Activated CD4-positive, CD25-positive, alpha-beta regulatory T cell (primary cell): ENCODE results near the gene ECHDC1.
A peak's percentile ranks its signal among the peaks of the same experiment; 100 is the strongest.
"Not testable (repeated sequence)": the region's sequence is repeated elsewhere in the genome, so short reads cannot be mapped to it uniquely, and the experiment has no call there.

Source experiments
- DNase-seq, 4 experiments: peaks; one replicate each; lab custom pipeline; 2025; lab: John Stamatoyannopoulos, UW

The ECHDC1 gene, protein sequence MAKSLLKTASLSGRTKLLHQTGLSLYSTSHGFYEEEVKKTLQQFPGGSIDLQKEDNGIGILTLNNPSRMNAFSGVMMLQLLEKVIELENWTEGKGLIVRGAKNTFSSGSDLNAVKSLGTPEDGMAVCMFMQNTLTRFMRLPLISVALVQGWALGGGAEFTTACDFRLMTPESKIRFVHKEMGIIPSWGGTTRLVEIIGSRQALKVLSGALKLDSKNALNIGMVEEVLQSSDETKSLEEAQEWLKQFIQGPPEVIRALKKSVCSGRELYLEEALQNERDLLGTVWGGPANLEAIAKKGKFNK

DNA sequence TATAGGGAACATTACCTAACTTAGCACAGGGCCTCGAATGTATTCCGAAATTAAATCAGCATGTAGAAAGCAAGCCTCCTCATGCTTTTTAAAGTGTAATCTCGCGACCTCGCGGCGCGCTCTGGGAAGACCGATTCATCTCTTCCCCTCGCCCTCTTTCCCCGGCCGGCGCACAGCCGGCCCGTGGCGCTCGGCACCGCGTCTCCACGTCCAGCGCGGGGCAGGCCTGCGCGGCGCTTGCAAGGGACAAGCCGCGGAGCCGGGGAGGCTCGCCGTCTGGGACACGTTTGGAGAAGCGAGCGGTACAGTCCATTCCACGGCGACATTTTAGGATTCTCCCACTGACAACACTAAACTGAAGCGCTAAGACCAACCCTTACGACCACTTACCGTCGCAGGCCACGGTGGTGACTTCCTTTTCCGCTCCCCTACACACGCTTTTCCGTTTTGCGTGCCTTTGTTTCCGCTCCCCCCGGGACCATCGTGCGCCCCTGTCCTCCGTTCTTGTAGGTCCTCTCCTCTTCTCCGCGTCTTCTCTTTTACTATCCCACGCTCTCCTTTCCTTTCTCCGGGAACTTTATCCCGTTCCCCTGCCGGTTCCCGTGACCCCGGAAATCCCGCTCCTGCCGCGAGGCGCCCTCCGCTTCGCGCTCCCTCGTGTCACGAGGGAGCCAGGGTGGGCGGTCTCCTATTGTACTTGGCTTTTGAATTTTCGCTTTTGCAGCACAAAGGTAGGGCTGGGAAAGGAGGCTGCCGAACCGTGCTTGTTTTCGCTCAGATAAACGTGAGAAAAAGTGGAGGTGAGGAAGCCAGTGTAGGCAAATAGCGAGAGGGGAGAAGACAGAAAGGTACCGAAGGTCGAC is at the start of gene ECHDC1:
ECHDC1 (minus strand) TSS at position 664 of the 863 bp plus-strand sequence. CDS start 12,581 bp downstream, outside the sequence.
- DNase-seq: peak; percentile 30 to 53 (median 36)

- no peak for DNase-seq
Observed at GRCh38 chr6:127392301-127392700, 48.9 kb upstream of the ECHDC1 start.

DNA sequence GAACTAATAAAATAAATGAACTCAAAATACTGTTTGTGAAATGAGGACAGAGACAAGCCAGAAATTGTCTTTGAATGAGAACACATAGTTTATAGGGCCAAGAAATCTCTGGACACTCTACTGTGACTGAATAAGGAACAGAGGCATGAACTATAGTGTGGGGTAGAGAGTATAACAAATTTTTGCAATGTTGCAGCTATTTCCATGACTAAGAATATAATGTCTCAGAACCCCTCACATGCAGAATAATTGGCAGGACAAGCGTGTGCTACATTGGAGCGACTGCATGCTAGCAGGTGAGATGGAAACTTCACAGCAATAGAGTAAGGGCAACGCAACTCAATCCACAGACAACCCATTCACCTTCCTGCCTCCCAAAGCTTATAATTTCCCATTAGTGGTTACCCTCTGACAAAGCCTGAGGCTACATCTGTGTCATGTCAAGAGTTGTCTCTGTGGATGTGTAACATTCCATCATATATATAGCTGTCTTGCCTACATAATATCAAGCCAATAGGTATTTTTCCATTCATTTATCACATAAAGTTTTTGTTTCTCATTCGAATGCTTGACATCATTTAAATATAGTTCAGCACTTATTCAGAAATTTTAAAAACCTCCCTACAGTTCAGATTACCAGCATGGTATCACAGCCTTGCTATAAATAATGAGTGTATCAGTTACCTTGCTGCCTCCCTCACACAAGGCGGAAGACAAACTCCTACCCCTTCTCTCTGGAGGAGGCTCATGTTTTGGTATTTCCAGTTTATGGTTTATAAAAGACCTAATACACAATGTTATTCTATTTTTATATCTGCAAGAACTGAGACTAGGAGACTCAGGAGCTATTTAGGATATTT is 47.9 kb upstream of the ECHDC1 start:
- DNase-seq: no peak

DNA sequence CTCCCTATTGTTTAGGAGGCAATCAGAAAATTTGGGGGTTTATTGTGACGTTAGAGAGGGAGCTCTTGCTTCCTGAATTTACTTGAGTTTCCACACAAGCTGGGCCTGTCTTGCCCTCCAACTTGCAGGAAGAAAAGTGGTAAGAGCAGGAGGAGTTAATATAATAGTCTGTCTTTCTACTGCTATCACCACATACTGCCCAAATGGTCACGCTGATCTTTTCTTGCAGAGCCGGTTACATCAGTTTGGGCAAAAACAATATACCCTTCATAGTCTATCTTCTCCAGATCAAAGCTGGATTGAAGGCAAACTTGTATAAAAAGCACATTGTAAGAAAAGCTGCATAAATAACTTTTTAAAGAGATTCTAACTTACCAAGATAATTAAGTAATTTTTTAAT is 46.3 kb upstream of the ECHDC1 start:
- no peak for DNase-seq

DNA sequence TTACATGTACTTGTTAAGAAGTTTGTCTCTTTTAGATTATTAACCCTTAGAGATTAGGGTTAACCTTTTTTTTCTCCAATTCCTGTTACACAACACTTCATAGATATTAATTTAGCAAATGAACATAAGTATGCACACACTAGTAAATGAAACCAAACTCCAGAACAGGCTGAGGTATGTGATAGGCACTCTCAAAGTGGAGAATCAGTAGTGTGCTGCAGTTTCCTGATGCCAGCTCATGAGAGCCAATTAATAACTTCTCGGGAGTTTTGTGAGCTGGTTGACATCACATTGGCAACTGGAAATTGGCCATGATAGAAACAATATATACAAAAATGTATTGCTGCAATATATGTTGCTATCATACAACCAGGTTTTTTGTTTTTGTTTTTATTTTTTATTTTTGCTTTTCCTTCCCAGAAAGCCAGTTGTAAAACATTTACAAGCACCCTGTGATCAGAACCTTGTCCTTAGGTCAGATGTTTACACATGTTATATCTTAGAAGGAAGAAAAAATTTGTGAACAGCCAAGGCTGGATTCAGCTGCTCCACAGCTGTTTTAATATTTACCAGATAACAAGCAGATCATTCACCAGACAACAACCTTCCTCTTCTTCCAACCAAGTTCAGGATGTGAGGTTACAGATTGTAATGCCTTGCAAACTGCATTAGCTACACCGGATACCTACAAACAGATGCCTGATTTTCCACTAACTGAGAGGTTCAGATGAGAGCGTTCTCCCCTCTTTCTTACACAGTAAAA is 42.4 kb upstream of the ECHDC1 start:
- no peak for DNase-seq

- DNase-seq: not testable (repeated sequence)
Observed at GRCh38 chr6:127384848-127385247, 41.4 kb upstream of the ECHDC1 start.

DNA sequence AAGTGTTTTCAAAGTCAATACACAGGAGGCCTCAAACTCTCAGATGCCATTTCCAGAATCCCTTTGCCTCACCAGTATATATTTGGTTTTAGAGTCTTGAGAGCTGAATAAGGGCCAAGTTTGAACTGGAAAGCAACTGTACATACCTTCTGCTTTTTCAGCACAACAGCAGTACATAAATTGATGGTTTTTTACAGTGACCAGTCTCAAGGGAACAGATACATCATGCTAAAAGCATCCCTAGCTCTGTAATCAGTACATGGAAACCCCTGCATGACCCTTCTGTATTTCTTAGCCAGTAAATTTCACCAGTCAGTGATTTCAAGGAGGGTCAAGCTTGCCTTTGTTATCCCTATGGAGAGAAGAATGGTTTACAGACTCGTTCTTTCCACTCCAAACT is 40.6 kb upstream of the ECHDC1 start:
- no peak for DNase-seq

DNA sequence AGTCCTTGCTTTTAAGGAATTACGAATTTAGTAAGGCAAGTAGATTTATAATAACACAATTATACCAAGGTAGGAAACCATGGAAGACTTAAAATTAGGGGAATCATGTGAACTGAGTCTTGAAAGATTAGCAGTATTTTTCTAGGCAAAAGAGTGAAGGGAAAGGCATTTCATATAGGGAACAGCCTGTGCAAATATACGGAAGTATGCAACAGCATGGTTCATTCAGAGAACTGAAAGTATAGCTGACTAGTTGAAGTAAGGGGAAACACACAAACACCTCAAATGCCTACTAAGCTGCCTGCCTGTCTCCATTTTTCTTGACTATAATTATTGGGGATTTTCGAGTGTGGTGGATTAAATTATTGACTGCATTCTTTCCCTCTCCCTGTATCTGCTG is 39.0 kb upstream of the ECHDC1 start:
- DNase-seq: no peak

DNA sequence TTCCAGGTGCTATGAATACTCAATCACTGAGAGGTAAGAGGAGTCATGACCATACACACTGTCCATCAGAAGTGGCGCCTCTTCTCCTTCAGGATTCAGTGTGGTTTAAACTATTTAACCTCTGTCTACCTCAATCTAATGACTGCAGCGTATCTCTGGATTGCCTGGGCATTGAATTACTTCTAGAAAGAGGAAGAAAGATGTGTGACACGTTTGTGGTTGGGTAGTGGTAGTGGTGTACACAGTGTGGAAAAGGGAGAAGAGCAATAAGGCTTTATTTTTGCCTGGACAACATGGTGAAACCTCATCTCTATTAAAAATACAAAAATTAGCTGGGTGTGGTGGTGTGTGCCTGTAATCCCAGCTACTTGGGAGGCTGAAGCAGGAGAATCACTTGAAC is 38.0 kb upstream of the ECHDC1 start:
- DNase-seq: no peak

DNA sequence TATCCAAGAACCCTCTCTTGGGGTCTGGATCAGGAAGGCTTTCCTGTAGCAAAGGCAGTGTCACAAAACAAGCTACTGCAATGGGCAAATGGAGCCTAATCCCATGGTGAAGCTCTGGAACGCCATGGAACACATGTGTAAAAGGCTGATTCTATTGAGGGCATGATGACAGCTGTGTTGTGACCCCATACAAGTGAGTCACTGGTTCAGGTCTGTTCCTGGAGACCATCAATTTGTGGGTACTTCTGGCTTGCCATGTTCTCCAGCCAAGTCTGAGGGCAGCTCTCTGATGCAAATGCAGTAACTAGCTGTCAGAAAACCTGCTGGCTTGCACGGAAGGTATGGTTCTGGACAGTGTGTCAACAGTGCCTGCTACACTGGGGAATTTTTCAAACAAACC is 33.3 kb upstream of the ECHDC1 start:
- DNase-seq: no peak

DNA sequence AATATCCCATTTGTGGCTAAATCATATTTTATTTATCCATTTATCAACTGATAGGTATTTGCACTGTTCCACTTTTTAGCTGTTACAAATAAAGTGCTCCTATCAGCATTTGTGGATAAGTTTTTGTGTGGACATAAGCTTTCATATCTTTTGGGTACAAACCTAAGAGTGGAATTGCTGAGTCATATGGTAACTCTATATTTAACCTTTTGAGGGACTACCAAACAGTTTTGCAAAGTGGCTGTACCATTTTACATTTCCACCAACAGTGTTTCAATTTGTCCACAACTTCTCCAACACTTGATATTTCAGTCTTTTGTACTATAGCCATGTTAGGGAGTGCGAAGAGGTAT is 23.6 kb upstream of the ECHDC1 start:
- DNase-seq: no peak

- DNase-seq: no peak
Observed at GRCh38 chr6:127366282-127367022, 23.0 kb upstream of the ECHDC1 start.

DNA sequence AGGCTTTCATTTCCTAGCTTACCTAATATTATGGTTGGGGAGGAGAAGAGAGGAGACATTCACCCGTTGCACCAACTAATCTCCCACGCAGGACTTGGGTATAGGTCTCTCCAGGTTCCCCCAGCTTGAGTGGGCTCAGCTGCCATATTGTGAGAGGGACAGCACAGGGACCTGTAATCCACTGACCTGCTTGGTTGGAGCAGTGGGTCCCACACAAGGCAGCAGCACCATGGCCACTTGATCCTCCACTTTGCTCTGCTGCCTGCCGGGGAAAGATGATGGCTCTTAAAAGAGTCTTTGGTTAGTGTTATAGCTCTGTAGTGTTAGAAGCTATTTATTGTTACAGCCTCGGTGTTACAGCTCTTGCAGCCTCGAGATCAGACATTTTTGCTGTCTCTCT is 22.5 kb upstream of the ECHDC1 start:
- no peak for DNase-seq

DNA sequence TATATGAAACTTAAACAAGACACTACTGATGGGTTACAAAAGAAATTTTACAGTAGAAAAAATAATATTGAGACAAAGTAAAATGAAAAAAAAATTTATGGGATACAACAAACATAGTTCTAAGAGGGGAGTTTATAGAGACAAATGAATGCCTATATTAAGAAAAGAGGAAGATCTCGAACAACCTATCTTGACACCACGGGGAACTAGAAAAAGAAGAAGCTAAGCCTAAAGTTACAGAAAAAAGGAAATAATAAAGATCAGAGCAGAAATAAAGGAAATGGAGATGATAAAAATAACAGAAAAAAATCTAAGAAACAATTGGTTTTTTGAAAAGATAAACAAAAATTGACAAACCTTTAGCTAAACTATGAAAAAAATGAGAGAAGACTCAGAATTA is 9.1 kb upstream of the ECHDC1 start:
- no peak for DNase-seq

DNA sequence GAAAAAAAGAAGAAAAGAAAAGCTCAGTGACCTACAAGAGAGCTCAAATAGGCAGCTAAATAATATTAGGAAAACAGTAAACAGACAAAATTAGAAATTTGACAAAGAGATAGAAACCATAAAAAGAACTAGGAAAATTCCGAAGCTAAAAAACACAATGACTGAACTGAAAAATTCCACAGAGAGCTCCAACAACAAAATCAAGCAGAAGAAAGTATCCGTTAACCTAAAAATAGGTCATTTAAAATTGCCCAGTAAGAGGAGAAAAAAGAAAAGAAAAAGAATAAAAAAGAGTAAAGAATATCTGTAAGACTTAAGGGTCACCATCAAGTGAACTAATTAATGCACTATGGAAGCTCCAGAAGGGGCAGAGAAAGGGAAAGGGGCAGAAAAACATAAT is 6.6 kb upstream of the ECHDC1 start:
- no peak for DNase-seq

DNA sequence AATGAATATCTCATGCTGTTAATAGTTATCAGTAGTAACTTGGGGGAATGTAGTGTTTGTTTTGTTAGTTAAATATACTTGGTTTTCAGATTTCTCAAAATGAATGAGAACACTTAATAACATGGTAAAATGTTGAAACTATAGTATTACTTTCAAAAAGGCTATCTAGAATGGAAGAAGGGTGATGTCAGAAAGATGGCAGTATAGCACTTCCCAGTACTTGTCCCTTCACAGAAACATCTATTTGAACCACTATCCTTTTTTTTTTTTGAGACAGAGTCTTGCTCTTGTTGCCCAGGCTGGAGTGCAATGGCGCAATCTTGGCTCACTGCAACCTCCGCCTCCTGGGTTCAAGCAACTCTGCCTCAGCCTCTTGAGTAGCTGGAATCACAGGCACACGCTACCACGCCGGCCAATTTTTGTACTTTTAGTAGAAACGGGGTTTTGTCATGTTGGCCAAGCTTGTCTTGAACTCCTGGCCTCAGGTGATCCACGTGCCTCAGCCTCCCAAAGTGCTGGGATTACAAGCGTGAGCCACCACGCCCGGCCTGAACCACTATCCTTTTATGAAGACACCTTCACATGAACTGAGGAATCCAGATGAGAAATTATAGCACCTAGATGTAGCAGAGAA is 4.7 kb upstream of the ECHDC1 start:
- no peak for DNase-seq

DNA sequence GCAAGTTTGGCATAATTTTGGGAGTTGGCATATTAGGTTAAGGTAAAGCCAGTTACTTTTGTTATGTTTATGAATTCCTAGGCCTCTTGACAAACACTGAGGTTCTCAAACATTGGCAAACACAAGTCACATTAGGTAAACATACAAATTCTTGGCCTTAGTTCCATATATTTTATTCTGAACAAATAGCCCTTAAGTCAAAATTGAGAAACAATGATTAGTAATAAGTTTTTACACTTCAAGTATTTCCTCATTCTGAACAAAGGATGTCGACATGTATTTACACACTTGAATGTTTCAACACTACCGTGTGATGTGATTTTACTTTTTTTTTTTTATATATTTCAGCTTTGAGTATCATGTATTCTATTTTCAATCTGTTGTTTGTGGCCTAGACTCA is 3.8 kb upstream of the ECHDC1 start:
- no peak for DNase-seq

DNA sequence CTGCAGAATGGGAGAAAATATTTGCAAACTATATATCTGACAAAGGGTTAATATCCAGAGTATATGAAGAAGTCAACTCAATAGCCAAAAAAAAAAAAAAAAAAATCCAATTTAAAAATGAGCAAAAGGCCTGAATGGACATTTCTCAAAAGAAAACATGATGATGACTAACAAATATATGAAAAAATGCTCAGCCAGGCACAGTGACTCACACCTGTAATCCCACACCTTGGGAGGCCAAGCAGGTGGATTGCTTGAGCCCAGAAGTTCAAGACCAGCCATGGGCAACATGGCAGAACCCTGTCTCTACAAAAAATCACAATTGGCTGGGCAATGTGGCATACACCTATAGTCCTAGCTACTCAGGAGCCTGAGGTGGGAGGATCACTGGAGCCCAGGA is 2.1 kb upstream of the ECHDC1 start:
- no peak for DNase-seq

- DNase-seq: no peak
Observed at GRCh38 chr6:127343809-127344659, 625 bp upstream of the ECHDC1 start.
